A549 (cell line): ENCODE results near the gene DPM3. TPM values are rescaled to one million over a fixed set of nuclear protein-coding genes. Genes with fewer than 3 reads are reported as not detected.

Experiments used
- ATAC-seq, 2 experiments: fragments of 200-7000 bp in 1 of 2; fragments of >200 bp in 1 of 2; cut with Nextera tagmentation in 1 of 2; cut with Tn5 transposase in 1 of 2; 3 replicates each; pipeline versions ENCODE4 v1.8.0 to v1.9.1; 2018 to 2020; ENCODE audit warnings: mild to moderate bottlenecking in 1 of 2, moderate library complexity in 1 of 2
- CTCF ChIA-PET: fragments of 300-600 bp; sonication (Branson Sonifier 250); formaldehyde crosslinking; extraction: SDS; loops from one replicate; lab custom pipeline; 2021; ENCODE audit warnings: antibody characterized with exemption, inconsistent platforms; lab: Yijun Ruan, JAX
- POLR2A ChIA-PET: fragments of 350-600 bp; formaldehyde crosslinking; extraction: SDS; loops from one replicate; lab custom pipeline; 2021; ENCODE audit warnings: antibody characterized with exemption, inconsistent platforms; lab: Yijun Ruan, JAX
- DNase-seq, 2 experiments: peaks; one replicate each; pipeline versions ENCODE4 v3.0.0 to v3.0.0-alpha.2; 2011 to 2016; ENCODE audit warnings: low read depth in 1 of 2, low spot score in 1 of 2
- FAIRE-seq: peaks from 2 replicates; lab custom pipeline; 2011; peaks lifted over from hg19 to GRCh38; lab: Jason Lieb, UNC
- H3K27ac ChIP-seq, 2 experiments: fragments of >200 bp; sonication (Bioruptor Twin); formaldehyde crosslinking; 3 replicates each; pipeline ENCODE4 v1.5.1; 2016 to 2017
- H3K4me1 ChIP-seq: fragments of >200 bp; sonication (Bioruptor Twin); formaldehyde crosslinking; 3 replicates; pipeline ENCODE4 v1.6.1; 2016
- H3K4me2 ChIP-seq: fragments of >200 bp; sonication (Bioruptor Twin); formaldehyde crosslinking; 3 replicates; pipeline ENCODE4 v1.6.1; 2016
- H3K4me3 ChIP-seq: fragments of >200 bp; sonication (Bioruptor Twin); formaldehyde crosslinking; 3 replicates; pipeline ENCODE4 v1.5.1; 2016
- H3K9me3 ChIP-seq: fragments of >200 bp; sonication (Bioruptor Twin); formaldehyde crosslinking; 3 replicates; pipeline ENCODE4 v1.6.1; 2016
- CBX8 ChIP-seq: fragments of 200-600 bp; sonication (generic); IDR thresholded peaks from 2 replicates; pipeline ENCODE4 v1.6.1; 2016
- EP300 ChIP-seq, 2 experiments: fragments of >200 bp; sonication (Bioruptor Twin); formaldehyde crosslinking; IDR thresholded peaks; 2 replicates in 1 of 2; 3 replicates in 1 of 2; pipeline ENCODE4 v1.6.1; 2016 to 2017
- FOSL2 ChIP-seq, 2 experiments: fragments of 450-650 bp in 1 of 2; fragments of >200 bp in 1 of 2; sonication (Bioruptor Twin) in 1 of 2; formaldehyde crosslinking; IDR thresholded peaks; 2 replicates each; pipeline versions ENCODE4 v1.5.0 to v1.6.1; 2016 to 2020; ENCODE audit warnings: mild to moderate bottlenecking in 1 of 2, moderate library complexity in 1 of 2
- GATA3 ChIP-seq: IDR thresholded peaks from 2 replicates; pipeline ENCODE4 v1.6.1; 2012; ENCODE audit warnings: borderline replicate concordance
- HOXB5 ChIP-seq: fragments of 250-450 bp; sonication (Bioruptor Pico); IDR thresholded peaks from 2 replicates; pipeline ENCODE4 v1.5.0; 2020; ENCODE audit warnings: mild to moderate bottlenecking, moderate library complexity
- JUN ChIP-seq, 2 experiments: fragments of >200 bp; sonication (Bioruptor Twin); formaldehyde crosslinking; IDR thresholded peaks; 2 replicates in 1 of 2; 3 replicates in 1 of 2; pipeline ENCODE4 v1.6.1; 2016 to 2017
- KDM5A ChIP-seq: fragments of 200-600 bp; sonication (generic); IDR thresholded peaks from 2 replicates; pipeline ENCODE4 v1.6.1; 2016; ENCODE audit warnings: antibody characterized with exemption, mild to moderate bottlenecking
- MAFK ChIP-seq: fragments of 450-650 bp; IDR thresholded peaks from 2 replicates; pipeline ENCODE4 v1.6.1; 2014; ENCODE audit not compliant: partially characterized antibody
- MYC ChIP-seq: IDR thresholded peaks from 2 replicates; pipeline ENCODE4 v1.6.1; 2012; ENCODE audit warnings: mild to moderate bottlenecking, inconsistent platforms, low read length, improper control_type of control experiment, borderline replicate concordance
- NR3C1 ChIP-seq: fragments of >200 bp; sonication (Bioruptor Twin); formaldehyde crosslinking; IDR thresholded peaks from 3 replicates; pipeline ENCODE4 v1.6.1; 2017
- RAD21 ChIP-seq, 2 experiments: fragments of >200 bp in 1 of 2; sonication (Bioruptor Twin) in 1 of 2; formaldehyde crosslinking in 1 of 2; IDR thresholded peaks in 1 of 2; conservative IDR thresholded peaks in 1 of 2; 2 replicates in 1 of 2; 3 replicates in 1 of 2; pipeline ENCODE4 v1.6.1; 2012 to 2018; ENCODE audit warnings: inconsistent platforms in 1 of 2
- ZC3H11A ChIP-seq: fragments of 450-650 bp; IDR thresholded peaks from 2 replicates; pipeline ENCODE4 v1.6.1; 2014; ENCODE audit warnings: antibody characterized with exemption, mild to moderate bottlenecking
- ZSCAN20 ChIP-seq: fragments of 250-450 bp; sonication (Bioruptor Pico); IDR thresholded peaks from 2 replicates; pipeline ENCODE4 v1.8.0; 2022; ENCODE audit warnings: mild to moderate bottlenecking, moderate library complexity
- WGBS: methylation state at CpG from one replicate; pipeline ENCODE4 v1.1.6; 2017; ENCODE audit errors: missing lambda C conversion rate; 5-methylcytosine and 5-hydroxymethylcytosine counted together
- polyA plus RNA-seq, 4 experiments: library from polyadenylated mRNA; depleted of rRNA in 3 of 4; stranded (reverse); fragments of >200 nt; fragmentation: RNase III in 1 of 4; extraction: RNeasy Plus Mini Kit Qiagen cat#74134 plus additional on column Dnase treatment in 1 of 4; gene quantifications; 2 replicates in 3 of 4; 3 replicates in 1 of 4; pipeline ENCODE4 v1.2.3, GENCODE V29; 2011 to 2017
- TF ChIP-seq, protein P1 (sequence below): fragments of >200 bp; sonication (Bioruptor Twin); formaldehyde crosslinking; IDR thresholded peaks from 3 replicates; pipeline ENCODE4 v1.6.1; 2016
- TF ChIP-seq, protein P2 (sequence below): fragments of >200 bp; sonication (Bioruptor Twin); formaldehyde crosslinking; IDR thresholded peaks from 2 replicates; pipeline ENCODE4 v1.6.1; 2016
- TF ChIP-seq, protein P3 (sequence below): fragments of 250-450 bp; sonication (Bioruptor Pico); IDR thresholded peaks from 2 replicates; pipeline ENCODE4 v1.5.0; 2021; ENCODE audit warnings: mild to moderate bottlenecking, moderate library complexity, borderline replicate concordance
- TF ChIP-seq, protein P4 (sequence below): IDR thresholded peaks from 2 replicates; pipeline ENCODE4 v1.6.1; 2012
- TF ChIP-seq, protein P5 (sequence below): IDR thresholded peaks from 2 replicates; pipeline ENCODE4 v1.6.1; 2012; ENCODE audit warnings: low read depth, borderline replicate concordance

Gene DPM3
- polyA plus RNA-seq, 2 of the 4 experiments (the other 2 are of a cell fraction) = 22.8 to 80.3 TPM

DNA sequence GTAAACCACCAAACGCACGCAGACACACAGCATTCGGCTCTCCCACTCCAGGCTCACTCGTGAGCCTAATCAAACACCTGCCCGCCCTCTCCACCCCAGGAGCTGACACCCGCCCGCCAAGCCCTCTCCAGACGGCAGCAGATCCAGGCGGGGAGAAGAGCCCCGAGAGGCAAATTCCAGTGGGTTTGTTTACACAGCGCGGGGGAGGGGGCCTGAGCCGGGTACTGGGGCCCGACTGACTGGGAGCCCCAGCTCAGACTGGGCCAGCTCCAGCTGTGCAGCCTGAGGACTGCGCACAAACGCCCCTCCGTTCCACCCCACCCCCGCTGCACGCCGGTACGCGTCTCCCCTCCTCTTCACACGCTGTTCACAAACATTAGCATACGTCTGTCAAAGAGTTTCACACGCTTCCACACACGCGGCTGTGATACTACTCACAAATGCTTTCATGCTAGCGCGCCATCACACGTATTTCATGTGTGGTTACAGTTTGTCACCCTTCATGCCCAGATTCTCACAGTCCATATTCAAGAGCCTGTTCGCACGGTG is 13.7 kb downstream of the DPM3 start:
- no peak for FAIRE-seq
- WGBS = 10% methylated on average over 22 of the region's 32 CpGs
- TF ChIP-seq, protein P1, sequence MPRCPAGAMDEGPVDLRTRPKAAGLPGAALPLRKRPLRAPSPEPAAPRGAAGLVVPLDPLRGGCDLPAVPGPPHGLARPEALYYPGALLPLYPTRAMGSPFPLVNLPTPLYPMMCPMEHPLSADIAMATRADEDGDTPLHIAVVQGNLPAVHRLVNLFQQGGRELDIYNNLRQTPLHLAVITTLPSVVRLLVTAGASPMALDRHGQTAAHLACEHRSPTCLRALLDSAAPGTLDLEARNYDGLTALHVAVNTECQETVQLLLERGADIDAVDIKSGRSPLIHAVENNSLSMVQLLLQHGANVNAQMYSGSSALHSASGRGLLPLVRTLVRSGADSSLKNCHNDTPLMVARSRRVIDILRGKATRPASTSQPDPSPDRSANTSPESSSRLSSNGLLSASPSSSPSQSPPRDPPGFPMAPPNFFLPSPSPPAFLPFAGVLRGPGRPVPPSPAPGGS = no peak
- TF ChIP-seq MYC (peak; percentile 5; the same call in 1 of the 2 replicates), ZSCAN20 (0 out of 2 replicates have a peak, but pooled peaks have one; percentile 19)
- ATAC-seq = peak; percentile 20 to 37; a peak in 5 of 6 replicates
- CTCF ChIA-PET = interaction anchor here (0.7 to 19.7 kb wide), 8 partner anchors 8 to 46 kb away, joined by 3 to 309 read pairs (median 9); partner anchors contain the start of genes KRTCAP2 and SLC50A1
- no peaks in the 10 kb centered on the region for H3K9me3 ChIP-seq
- peak overlapping the region; percentile 89 for H3K4me2 ChIP-seq
- peak overlapping the region; percentile 80 to 90 for H3K27ac ChIP-seq
- H3K4me1 ChIP-seq = peaks cover 59% of the 10 kb centered on the region
- POLR2A ChIA-PET = interaction anchor here (2.0 kb wide), 1 partner anchor 8 kb away, joined by 8 read pairs; no protein-coding TSS in a partner anchor
- H3K4me3 ChIP-seq = peak overlapping the region; percentile 55
- peak in 1 of 2 experiments; percentile 74 for DNase-seq

DNA sequence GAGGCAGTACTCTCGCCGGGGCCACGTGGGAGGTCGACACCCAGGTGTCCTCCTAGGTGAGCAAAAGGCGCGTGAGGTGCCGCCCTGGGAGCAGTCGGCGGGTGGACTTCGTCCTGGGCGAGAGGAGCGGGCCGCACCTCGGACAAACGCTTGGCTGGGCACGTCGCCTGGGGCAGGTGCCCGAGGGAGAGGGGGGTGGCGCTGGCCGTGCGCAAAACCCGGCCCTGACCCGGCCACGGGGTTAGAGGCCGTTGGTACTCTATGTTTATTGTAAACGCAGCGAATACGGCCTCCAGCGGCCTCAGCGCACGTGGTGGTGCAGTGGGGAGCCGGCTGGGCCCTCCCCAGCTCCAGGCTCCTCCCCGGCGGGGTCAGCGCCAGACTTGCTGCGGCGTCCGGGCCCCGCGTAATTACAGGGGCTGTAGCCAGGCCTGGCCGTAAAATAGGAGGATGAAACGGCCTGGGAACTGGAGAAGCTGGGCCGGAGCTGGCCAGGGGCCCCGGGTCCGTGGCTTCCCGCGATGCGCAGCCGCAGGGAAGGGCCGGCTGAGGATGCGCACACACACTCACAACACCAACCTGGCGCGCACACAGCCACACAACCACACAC is 14.3 kb downstream of the DPM3 start:
- H3K9me3 ChIP-seq = no peaks in the 10 kb centered on the region
- TF ChIP-seq ZC3H11A (no peak), KDM5A (no peak), HOXB5 (CRISPR knock-in tag) (0 out of 2 replicates have a peak, but pooled peaks have one; percentile 5)
- TF ChIP-seq, protein P2, sequence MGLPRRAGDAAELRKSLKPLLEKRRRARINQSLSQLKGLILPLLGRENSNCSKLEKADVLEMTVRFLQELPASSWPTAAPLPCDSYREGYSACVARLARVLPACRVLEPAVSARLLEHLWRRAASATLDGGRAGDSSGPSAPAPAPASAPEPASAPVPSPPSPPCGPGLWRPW = no peak
- DNase-seq (no peak), ATAC-seq (no peak), FAIRE-seq (no peak)
- peaks cover 59% of the 10 kb centered on the region for H3K4me1 ChIP-seq
- peak overlapping the region; percentile 80 to 90 for H3K27ac ChIP-seq
- H3K4me3 ChIP-seq = peak overlapping the region; percentile 55; the same call in 2 of the 3 replicates
- peak overlapping the region; percentile 89 for H3K4me2 ChIP-seq
- CTCF ChIA-PET = interaction anchor here (0.7 to 19.7 kb wide), 12 partner anchors 9 to 67 kb away, joined by 3 to 309 read pairs (median 6); partner anchors contain the start of genes KRTCAP2 and SLC50A1
- POLR2A ChIA-PET = interaction anchor here (2.0 kb wide), 1 partner anchor 9 kb away, joined by 8 read pairs; no protein-coding TSS in a partner anchor
- WGBS = 80% methylated on average over 46 of the region's 53 CpGs

DNA sequence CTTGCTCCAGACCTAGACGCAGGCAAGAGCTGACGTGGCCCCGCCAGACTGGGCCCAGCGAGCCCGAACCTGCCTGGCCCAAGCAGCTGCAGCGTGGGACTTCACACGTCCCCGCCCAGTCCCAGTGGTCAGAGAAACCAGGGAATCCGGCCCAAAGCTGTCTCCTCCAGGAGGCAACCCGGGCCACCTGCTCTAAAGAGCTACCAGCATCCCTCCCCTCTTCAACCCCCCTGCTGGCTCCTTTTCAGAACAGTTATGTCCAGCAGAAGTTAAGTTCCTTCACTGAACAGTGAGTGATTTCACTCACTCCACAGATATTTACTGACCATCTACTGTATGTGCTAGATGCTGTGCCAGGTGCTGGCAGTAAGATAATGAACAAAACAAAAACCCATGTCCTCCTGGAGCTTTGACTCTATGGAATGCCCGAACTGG is 14.8 kb downstream of the DPM3 start:
- H3K4me1 ChIP-seq = peaks cover 55% of the 10 kb centered on the region
- H3K4me3 ChIP-seq = no peak overlapping the region

DNA sequence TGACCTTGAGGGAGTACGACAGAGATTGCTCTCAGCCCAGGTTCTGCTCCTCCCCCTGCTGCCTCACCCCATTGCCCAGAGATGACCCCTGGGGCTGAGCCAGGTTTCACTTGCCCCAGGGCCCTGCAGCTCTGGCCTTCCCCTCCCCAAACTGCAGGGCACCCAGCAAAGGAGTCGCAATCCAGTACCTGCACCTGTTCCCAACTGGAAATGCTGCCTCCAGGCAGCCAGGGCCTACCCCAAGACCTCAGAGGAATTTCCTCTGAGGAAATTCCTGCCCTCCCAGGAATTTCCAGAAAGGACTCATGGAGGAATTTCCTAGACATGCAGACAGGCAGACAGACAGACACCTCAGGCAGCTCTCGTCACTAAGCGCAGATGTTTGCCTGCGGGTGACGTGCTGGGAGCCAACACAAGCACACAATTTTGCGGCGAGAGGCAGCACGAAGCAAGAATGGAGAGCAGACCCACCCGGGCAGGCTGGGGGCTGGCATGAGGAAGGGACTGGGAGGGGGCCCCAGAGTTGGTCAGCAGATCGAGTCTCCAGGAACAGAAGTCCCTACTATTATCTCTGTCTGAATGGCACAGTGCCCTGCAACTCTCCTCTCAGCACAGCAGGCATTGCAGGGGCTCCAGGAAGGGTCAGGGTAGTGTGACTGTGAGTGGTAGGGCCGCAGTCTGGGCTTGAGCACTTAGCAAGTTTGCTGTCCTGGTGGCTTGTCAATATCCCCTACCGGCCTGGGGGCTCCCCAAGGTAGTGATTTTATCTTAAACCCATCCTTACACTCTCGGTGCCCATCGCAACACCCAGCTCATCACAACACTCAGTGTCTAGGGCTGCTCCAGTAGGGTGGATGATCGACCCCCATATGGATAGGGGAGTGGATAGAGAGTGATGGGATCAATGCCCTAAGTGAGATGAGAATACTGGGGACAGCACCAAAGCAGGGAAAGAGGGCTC is 15.5 kb downstream of the DPM3 start:
- Histone ChIP-seq H3K4me3 (no peak overlapping the region), H3K27ac (peak overlapping the region; percentile 80 to 90), H3K9me3 (no peaks in the 10 kb centered on the region), H3K4me1 (peaks cover 48% of the 10 kb centered on the region), H3K4me2 (peak overlapping the region; percentile 89)
- FAIRE-seq = no peak
- peak; percentile 26 to 32; a peak in 5 of 6 replicates for ATAC-seq
- DNase-seq = peak in 1 of 2 experiments; percentile 88
- 24% methylated on average over 15 of the region's 16 CpGs for WGBS
- ChIA-PET CTCF (interaction anchor here (0.8 to 19.7 kb wide), 12 partner anchors 10 to 81 kb away, joined by 3 to 309 read pairs (median 6); partner anchors contain the start of genes KRTCAP2 and SLC50A1), POLR2A (interaction anchor here (1.0 to 2.0 kb wide), 3 partner anchors 10 to 70 kb away, joined by 3 to 8 read pairs (median 4); partner anchors contain the start of gene SLC50A1)
- TF ChIP-seq RAD21 (conservative IDR thresholded peaks at IDR 0.05 in 1 of 2, IDR thresholded peaks at IDR 0.05 in 1 of 2) (0 out of 5 replicates have a peak, but pooled peaks of 1 of the 2 experiments have one; percentile 7), MAFK (no peak), JUN (IDR thresholded peaks at IDR 0.05) (peak in 1 of 2 experiments; percentile 48; a peak in 2 of 5 replicates), EP300 (IDR thresholded peaks at IDR 0.05) (peak in 1 of 2 experiments; percentile 61; a peak in 1 of 5 replicates), GATA3 (peak; percentile 50; the same call in 1 of the 2 replicates), FOSL2 (IDR thresholded peaks at IDR 0.05) (no peak), FOSL2 (CRISPR knock-in tag; IDR thresholded peaks at IDR 0.05) (peak; percentile 70), CBX8 (no peak), ZC3H11A (no peak)
- TF ChIP-seq, protein P3, sequence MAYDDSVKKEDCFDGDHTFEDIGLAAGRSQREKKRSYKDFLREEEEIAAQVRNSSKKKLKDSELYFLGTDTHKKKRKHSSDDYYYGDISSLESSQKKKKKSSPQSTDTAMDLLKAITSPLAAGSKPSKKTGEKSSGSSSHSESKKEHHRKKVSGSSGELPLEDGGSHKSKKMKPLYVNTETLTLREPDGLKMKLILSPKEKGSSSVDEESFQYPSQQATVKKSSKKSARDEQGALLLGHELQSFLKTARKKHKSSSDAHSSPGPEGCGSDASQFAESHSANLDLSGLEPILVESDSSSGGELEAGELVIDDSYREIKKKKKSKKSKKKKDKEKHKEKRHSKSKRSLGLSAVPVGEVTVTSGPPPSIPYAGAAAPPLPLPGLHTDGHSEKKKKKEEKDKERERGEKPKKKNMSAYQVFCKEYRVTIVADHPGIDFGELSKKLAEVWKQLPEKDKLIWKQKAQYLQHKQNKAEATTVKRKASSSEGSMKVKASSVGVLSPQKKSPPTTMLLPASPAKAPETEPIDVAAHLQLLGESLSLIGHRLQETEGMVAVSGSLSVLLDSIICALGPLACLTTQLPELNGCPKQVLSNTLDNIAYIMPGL = no peak
- TF ChIP-seq, protein P4, sequence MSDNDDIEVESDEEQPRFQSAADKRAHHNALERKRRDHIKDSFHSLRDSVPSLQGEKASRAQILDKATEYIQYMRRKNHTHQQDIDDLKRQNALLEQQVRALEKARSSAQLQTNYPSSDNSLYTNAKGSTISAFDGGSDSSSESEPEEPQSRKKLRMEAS = peak; percentile 78
- TF ChIP-seq, protein P5, sequence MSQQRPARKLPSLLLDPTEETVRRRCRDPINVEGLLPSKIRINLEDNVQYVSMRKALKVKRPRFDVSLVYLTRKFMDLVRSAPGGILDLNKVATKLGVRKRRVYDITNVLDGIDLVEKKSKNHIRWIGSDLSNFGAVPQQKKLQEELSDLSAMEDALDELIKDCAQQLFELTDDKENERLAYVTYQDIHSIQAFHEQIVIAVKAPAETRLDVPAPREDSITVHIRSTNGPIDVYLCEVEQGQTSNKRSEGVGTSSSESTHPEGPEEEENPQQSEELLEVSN = peak; percentile 50; the same call in 1 of the 2 replicates

More for the DNA sequence above, 14.8 kb downstream of the DPM3 start:
- FAIRE-seq = no peak
- no peaks in the 10 kb centered on the region for H3K9me3 ChIP-seq
- TF ChIP-seq NR3C1 = no peak
- TF ChIP-seq, all 56 proteins: peak for 0
- ATAC-seq (peak in 1 of 2 experiments; percentile 4; a peak in 3 of 6 replicates), DNase-seq (peak in 1 of 2 experiments; percentile 45)
- ChIA-PET CTCF (interaction anchor here (0.9 to 19.7 kb wide), 11 partner anchors 9 to 67 kb away, joined by 3 to 309 read pairs (median 8); partner anchors contain the start of genes KRTCAP2 and SLC50A1), POLR2A (interaction anchor here (2.0 kb wide), 1 partner anchor 9 kb away, joined by 8 read pairs; no protein-coding TSS in a partner anchor)
- 68% methylated on average over 11 of the region's 11 CpGs for WGBS
- peak overlapping the region; percentile 89 for H3K4me2 ChIP-seq
- H3K27ac ChIP-seq = peak overlapping the region; percentile 80 to 90
